ENCODE data around the gene SOS1.

SOS1 gene

DNA sequence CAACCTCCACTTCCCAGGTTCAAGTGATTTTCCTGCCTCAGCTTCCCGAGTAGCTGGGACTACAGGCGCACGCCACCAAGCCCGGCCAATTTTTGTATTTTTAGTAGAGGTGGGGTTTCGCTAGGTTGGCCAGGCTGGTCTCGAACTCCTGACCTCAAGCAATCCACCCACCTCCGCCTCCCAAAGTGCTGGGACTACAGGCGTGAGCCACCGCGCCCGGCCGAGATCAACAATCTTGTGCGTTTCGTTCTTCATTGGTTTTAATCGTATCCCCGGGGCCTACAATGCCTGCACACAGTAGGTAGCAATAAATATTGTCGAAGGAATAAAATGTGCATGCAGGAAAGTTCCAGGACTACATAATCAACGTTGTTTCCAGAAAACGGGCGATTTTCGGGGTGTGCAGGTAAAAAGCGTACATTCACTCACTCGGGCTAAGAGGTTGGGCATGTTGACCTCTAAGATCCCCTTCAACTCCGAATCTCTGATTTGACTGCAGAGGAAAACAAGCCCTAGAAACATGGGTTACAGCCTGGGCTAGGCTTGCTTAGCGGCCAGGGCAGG, 2.7 kb upstream of the SOS1 start:
- TF ChIP-seq, protein P1, sequence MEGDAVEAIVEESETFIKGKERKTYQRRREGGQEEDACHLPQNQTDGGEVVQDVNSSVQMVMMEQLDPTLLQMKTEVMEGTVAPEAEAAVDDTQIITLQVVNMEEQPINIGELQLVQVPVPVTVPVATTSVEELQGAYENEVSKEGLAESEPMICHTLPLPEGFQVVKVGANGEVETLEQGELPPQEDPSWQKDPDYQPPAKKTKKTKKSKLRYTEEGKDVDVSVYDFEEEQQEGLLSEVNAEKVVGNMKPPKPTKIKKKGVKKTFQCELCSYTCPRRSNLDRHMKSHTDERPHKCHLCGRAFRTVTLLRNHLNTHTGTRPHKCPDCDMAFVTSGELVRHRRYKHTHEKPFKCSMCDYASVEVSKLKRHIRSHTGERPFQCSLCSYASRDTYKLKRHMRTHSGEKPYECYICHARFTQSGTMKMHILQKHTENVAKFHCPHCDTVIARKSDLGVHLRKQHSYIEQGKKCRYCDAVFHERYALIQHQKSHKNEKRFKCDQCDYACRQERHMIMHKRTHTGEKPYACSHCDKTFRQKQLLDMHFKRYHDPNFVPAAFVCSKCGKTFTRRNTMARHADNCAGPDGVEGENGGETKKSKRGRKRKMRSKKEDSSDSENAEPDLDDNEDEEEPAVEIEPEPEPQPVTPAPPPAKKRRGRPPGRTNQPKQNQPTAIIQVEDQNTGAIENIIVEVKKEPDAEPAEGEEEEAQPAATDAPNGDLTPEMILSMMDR (IDR thresholded peaks at IDR 0.05; ENCODE audit: borderline replicate concordance, insufficient read depth, low read depth, low read length): no peak
- peak overlapping the region; percentile 66 for H3K4me3 ChIP-seq (ENCODE audit: low read depth, low read length)

DNA sequence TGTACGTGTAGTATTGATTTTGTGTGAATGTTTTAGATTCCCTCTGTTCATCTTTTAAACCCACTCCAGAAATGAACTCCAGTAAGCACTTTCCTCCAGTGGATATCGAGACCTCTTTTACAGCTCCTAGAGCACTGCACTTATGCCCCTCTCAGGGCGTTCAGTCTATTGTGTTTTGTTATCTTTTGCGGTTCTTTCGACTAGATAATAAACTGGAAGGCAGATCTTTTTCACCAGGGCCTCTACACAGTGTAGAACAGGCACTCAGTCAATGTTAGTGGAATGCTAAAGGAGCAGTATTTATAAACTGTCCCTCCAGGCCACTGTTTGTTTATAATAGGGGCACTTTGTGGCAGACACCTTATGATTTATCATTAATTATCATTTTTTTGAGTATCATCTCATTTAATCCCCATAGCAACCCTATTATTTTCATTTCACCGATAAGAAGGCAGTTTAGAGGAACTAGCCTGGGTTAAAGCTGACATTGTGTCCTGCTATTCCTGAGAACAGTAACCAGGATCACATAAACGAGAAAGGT, 742 bp upstream of the SOS1 start:
- peak overlapping the region; percentile 75 for H3K4me3 ChIP-seq (ENCODE audit: low read depth, low read length)
- TF ChIP-seq, protein P1 (IDR thresholded peaks at IDR 0.05; ENCODE audit: borderline replicate concordance, insufficient read depth, low read depth, low read length): no peak

DNA sequence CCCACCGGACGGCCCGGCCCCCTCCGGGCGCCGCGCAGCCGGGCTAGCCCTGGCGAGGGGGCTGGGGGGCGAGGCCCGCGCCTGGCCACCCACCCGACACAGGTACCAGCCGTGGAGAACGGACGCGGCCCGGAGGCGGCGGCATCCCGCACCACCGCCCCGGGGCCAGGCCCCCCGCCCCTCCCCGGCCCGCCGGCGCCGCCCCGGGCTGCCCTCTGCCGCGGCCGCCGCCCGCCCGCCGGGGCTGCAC, 405 bp downstream of the SOS1 start:
- TF ChIP-seq, protein P1 (IDR thresholded peaks at IDR 0.05; ENCODE audit: borderline replicate concordance, insufficient read depth, low read depth, low read length): no peak
- H3K4me3 ChIP-seq (ENCODE audit: low read depth, low read length): peak overlapping the region; percentile 75

DNA sequence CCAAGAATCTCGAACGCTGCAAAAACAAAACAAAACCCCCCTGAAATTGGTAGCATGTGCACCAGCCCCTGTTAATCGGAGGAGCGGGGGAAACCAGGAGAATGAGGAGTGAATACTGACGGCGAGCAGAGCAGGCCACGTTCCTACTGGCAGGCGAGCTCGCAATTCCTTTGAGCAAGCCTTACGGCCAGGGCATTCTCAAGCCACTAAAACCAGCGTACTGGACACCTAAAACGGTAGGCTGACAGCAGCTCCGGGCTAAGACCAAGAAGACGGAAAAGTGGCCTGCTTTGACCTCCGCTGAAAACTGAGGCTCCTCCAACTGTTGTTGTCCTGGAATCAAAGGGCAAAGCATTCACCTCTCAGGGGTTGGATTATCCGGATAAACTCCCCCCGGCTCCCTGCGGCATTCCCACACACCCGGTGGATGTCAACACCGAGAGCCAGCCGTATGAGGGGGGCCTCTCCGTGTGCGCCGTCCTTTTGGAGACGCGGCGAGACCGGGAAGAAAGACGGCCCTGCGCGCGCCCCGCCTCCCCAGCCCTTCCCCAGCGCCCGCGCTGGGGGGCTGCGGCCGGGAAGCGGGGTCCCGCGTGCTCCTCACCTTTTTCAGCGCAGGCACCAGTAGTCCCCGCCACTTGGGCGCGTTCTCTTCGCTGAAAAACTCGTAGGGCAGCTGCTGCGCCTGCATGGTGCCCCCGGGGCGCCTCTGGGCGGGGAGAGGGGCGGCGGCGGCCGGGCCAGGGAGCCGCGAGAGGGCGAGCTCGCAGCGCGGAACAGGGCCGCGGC, 925 bp downstream of the SOS1 start:
- TF ChIP-seq, protein P1 (IDR thresholded peaks at IDR 0.05; ENCODE audit: borderline replicate concordance, insufficient read depth, low read depth, low read length): peak; percentile 56
- H3K4me3 ChIP-seq (ENCODE audit: low read depth, low read length): peak overlapping the region; percentile 75

DNA sequence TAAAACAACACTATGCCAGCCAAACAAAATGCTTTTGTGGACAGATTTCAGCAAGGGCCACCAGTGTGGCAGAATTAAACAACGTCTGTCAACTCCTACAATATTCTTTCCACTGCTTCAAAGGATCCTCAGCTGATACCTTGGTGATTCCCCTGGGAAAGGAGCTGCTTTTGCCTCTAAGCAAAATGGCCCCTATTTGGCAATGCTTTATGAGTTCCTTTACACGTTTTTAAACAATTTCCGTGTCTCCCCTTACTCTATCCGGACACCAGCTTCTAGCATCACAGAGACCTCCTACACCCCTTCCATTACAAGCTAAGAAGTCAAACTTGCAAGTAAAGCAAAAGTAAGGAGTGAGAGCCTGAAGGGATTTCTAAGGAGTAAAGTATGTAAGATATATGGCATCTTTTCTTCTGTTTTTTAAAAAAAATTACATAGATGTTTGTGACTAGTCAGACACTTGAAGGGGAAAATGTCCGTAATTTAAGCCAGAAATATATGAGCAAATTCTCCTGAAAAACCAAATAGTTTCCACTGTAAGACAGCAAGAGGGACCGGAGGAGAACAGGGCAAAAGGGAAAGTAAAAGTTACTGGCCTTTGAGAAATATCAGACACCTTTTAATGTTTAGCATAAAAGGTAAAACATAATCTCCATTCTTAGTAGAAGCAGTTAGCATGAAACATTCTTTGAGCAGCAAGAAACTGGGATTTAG, 1.9 kb downstream of the SOS1 start:
- H3K4me3 ChIP-seq (ENCODE audit: low read depth, low read length): peak overlapping the region; percentile 75

DNA sequence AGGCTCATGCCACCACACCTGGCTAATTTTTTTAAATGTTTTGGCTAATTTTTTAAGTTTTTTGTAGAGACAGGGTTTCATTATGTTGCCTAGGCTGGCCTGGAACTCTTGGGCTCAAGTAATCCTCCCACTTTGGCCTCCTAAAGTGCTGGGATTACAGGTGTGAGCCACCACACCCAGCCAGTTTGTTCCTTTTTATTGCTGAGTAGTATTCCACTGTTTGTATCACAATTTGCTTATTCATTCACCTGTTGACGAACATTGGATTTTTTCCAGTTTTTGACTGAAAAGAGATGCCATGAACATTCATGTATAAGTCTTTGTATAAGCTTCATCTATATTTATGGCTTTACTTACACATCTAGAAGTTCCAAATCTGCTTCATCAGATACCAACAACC, 5.3 kb downstream of the SOS1 start:
- TF ChIP-seq, protein P1 (IDR thresholded peaks at IDR 0.05; ENCODE audit: borderline replicate concordance, insufficient read depth, low read depth, low read length): no peak
- no peak overlapping the region for H3K4me3 ChIP-seq (ENCODE audit: low read depth, low read length)

More for the DNA sequence above, 1.9 kb downstream of the SOS1 start:
- TF ChIP-seq, protein P1 (IDR thresholded peaks at IDR 0.05; ENCODE audit: borderline replicate concordance, insufficient read depth, low read depth, low read length): no peak

Data from GM12875 (cell line).